ENCODE measurements around the gene IFNW1.

- TF ChIP-seq, protein P1, sequence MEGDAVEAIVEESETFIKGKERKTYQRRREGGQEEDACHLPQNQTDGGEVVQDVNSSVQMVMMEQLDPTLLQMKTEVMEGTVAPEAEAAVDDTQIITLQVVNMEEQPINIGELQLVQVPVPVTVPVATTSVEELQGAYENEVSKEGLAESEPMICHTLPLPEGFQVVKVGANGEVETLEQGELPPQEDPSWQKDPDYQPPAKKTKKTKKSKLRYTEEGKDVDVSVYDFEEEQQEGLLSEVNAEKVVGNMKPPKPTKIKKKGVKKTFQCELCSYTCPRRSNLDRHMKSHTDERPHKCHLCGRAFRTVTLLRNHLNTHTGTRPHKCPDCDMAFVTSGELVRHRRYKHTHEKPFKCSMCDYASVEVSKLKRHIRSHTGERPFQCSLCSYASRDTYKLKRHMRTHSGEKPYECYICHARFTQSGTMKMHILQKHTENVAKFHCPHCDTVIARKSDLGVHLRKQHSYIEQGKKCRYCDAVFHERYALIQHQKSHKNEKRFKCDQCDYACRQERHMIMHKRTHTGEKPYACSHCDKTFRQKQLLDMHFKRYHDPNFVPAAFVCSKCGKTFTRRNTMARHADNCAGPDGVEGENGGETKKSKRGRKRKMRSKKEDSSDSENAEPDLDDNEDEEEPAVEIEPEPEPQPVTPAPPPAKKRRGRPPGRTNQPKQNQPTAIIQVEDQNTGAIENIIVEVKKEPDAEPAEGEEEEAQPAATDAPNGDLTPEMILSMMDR (IDR thresholded peaks at IDR 0.05): no peak
- TF ChIP-seq POLR2A (IDR thresholded peaks at IDR 0.05): no peak
Measured at GRCh38 chr9:21121079-21121478, 20.6 kb downstream of the IFNW1 start.

All from tibial nerve (tissue), 3 donors.